ENCODE data around the gene RNF220. TPM values are rescaled to one million over a fixed set of nuclear protein-coding genes. Genes with fewer than 3 reads are reported as not detected.

The RNF220 gene
- total and polyA plus RNA-seq, 7 donors = 49.5 to 122 (median 82.8) TPM

- no peak for DNase-seq
- TF ChIP-seq EP300 (IDR thresholded peaks at IDR 0.05) (no peak), POLR2AphosphoS5 (IDR thresholded peaks at IDR 0.05) (no peak), CTCF (IDR thresholded peaks at IDR 0.05) (no peak), POLR2A (IDR thresholded peaks at IDR 0.05) (no peak)
- no peaks in the 10 kb centered on the region for H3K36me3 ChIP-seq
- no peak overlapping the region for H3K27ac ChIP-seq
- WGBS, 2 donors = 64 to 86% methylated on average over 6 of the region's 6 CpGs
- no peaks in the 10 kb centered on the region for H3K9me3 ChIP-seq
- no peak overlapping the region for H3K4me3 ChIP-seq
- peaks cover 3 to 27% (median 8%) of the 10 kb centered on the region in 3 donors for H3K27me3 ChIP-seq
- H3K4me1 ChIP-seq = no peaks in the 10 kb centered on the region
- intact Hi-C loops (cut with DNase I) = no loop called here
These were observed 142.3 kb downstream of the RNF220 start for GRCh38 chr1:44547361-44547760.

DNA sequence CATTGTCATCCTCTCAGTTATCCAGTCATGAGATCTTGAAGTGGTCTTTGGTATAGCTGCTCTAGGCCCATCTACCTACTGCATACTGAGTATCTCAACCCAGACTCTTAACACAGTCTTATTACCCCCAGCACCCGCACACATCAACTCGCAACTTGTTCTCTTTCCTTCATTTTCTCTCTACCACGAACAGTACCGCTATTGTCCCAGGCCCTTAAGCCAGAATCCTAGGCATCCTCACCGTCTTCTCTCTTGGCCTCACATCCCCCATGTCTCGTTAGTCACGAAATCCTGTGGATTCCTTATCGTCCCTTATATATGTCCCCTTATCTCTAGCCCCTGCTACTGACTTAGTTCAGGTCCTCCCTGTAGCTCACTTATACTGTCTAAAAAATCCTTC lies 142.8 kb downstream of the RNF220 start:
- Histone ChIP-seq H3K36me3 (no peaks in the 10 kb centered on the region), H3K27me3 (peaks cover 3 to 22% (median 4%) of the 10 kb centered on the region in 3 donors), H3K27ac (no peak overlapping the region), H3K4me1 (no peaks in the 10 kb centered on the region), H3K4me3 (no peak overlapping the region), H3K9me3 (no peaks in the 10 kb centered on the region)
- no peak for DNase-seq
- 81 to 83% methylated on average over 8 of the region's 8 CpGs for WGBS, 2 donors
- TF ChIP-seq POLR2A (IDR thresholded peaks at IDR 0.05) (no peak), POLR2AphosphoS5 (IDR thresholded peaks at IDR 0.05) (no peak), CTCF (IDR thresholded peaks at IDR 0.05) (no peak), EP300 (IDR thresholded peaks at IDR 0.05) (no peak)
- intact Hi-C loops (cut with DNase I) = no loop called here

GRCh38 chr1:44549510-44549909 lies 144.5 kb downstream of the RNF220 start:
- no peaks in the 10 kb centered on the region for H3K36me3 ChIP-seq
- 83 to 92% methylated on average over 5 of the region's 5 CpGs for WGBS, 2 donors

DNA sequence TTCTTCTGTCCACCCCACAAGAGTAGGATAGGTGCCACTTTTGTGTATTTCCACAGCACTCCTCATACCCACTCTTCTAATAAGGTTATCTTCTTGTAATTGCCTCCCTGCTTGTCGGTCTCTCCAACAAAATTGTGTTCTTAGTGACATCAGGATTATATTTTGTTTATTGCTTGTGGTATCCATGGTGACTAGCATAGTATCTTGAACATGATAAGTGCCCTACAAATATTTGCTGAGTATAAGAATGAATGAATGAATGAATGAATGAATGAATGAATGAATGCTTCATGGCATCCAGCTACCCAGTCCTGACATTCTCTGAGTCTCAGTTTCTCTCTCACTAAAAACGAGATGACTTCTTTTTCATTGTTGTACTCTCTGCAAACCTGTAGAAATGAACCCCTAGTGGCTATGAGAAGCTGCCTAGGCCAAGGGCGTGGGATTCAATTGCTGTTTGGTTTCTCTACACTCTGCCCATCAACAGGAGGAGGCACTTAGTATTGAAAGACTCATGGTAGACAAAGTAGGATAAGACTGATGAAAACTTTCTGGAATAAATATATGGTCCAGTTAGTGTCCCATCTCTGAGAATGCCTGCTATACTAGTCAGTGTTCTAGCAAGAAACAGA lies 148.2 kb downstream of the RNF220 start:
- 17 to 55% methylated on average over 3 of the region's 3 CpGs for WGBS, 2 donors
- intact Hi-C loops (cut with DNase I) = no loop called here
- no peaks in the 10 kb centered on the region for H3K9me3 ChIP-seq
- no peaks in the 10 kb centered on the region for H3K4me1 ChIP-seq
- peaks cover 0 to 9% (median 0%) of the 10 kb centered on the region in 3 donors for H3K27me3 ChIP-seq
- TF ChIP-seq POLR2AphosphoS5 (IDR thresholded peaks at IDR 0.05) (no peak), CTCF (IDR thresholded peaks at IDR 0.05) (no peak), EP300 (IDR thresholded peaks at IDR 0.05) (no peak), POLR2A (IDR thresholded peaks at IDR 0.05) (no peak)
- no peak for DNase-seq
- H3K27ac ChIP-seq = no peak overlapping the region
- no peak overlapping the region for H3K4me3 ChIP-seq
- H3K36me3 ChIP-seq = no peaks in the 10 kb centered on the region

More at GRCh38 chr1:44549510-44549909, 144.5 kb downstream of the RNF220 start:
- H3K4me3 ChIP-seq = no peak overlapping the region
- DNase-seq = no peak
- H3K4me1 ChIP-seq = no peaks in the 10 kb centered on the region
- no peak for TF ChIP-seq EP300 (IDR thresholded peaks at IDR 0.05)
- TF ChIP-seq CTCF (IDR thresholded peaks at IDR 0.05) = no peak
- H3K9me3 ChIP-seq = no peaks in the 10 kb centered on the region
- intact Hi-C loops (cut with DNase I) = no loop called here
- peaks cover 0 to 9% (median 0%) of the 10 kb centered on the region in 3 donors for H3K27me3 ChIP-seq
- H3K27ac ChIP-seq = no peak overlapping the region

- WGBS, 2 donors = 83 to 84% methylated on average over 6 of the region's 6 CpGs
- no peaks in the 10 kb centered on the region for H3K9me3 ChIP-seq
- no peak for DNase-seq
- no peaks in the 10 kb centered on the region for H3K36me3 ChIP-seq
- H3K27ac ChIP-seq = no peak overlapping the region
- no peak overlapping the region for H3K4me3 ChIP-seq
- intact Hi-C loops (cut with DNase I) = no loop called here
- peaks cover 0 to 12% (median 0%) of the 10 kb centered on the region in 3 donors for H3K27me3 ChIP-seq
- H3K4me1 ChIP-seq = no peaks in the 10 kb centered on the region
- TF ChIP-seq POLR2A (IDR thresholded peaks at IDR 0.05) = no peak
- no peak for TF ChIP-seq EP300 (IDR thresholded peaks at IDR 0.05)
- no peak for TF ChIP-seq CTCF (IDR thresholded peaks at IDR 0.05)
- no peak for TF ChIP-seq POLR2AphosphoS5 (IDR thresholded peaks at IDR 0.05)
These were observed 148.7 kb downstream of the RNF220 start for GRCh38 chr1:44553771-44554170.
